Large intestine (tissue), 3 donors: ENCODE measurements around the gene LOXHD1. TPM values are rescaled to one million over a fixed set of nuclear protein-coding genes. Genes with fewer than 3 reads are reported as not detected.
A peak's percentile ranks its signal among the peaks of the same experiment; 100 is the strongest.

ENCODE experiments used
- DNase-seq, 2 donors: peaks; one replicate each; pipeline versions ENCODE4 v3.0.0 to v3.0.0-alpha.2; 2013
- H3K27ac ChIP-seq: one replicate; pipeline ENCODE4 v1.5.1; 2013; ENCODE audit warnings: low read length
- H3K27me3 ChIP-seq: 2 replicates; pipeline ENCODE4 v1.6.1; 2013; ENCODE audit warnings: low read length; ENCODE audit not compliant: control insufficient read depth, insufficient read depth
- H3K36me3 ChIP-seq: 2 replicates; pipeline ENCODE4 v1.6.1; 2013; ENCODE audit warnings: low read length; ENCODE audit not compliant: control insufficient read depth, insufficient read depth
- H3K4me1 ChIP-seq: one replicate; pipeline ENCODE4 v1.6.1; 2013; ENCODE audit warnings: low read length; ENCODE audit not compliant: control insufficient read depth, insufficient read depth
- H3K4me3 ChIP-seq: one replicate; pipeline ENCODE4 v1.5.1; 2013; ENCODE audit warnings: low read length
- H3K9me3 ChIP-seq: one replicate; pipeline ENCODE4 v1.6.1; 2013; ENCODE audit warnings: mild to moderate bottlenecking, low read depth, low read length, moderate library complexity; ENCODE audit not compliant: control insufficient read depth
- WGBS: methylation state at CpG from one replicate; pipeline ENCODE4 v1.1.5; 2013; ENCODE audit warnings: low lambda C conversion rate; ENCODE audit not compliant: insufficient coverage; 5-methylcytosine and 5-hydroxymethylcytosine counted together
- polyA plus RNA-seq: library from polyadenylated mRNA; unstranded; fragments of 120-200 nt; gene quantifications from one replicate; pipeline ENCODE4 v1.2.1, GENCODE V29; 2013

LOXHD1 gene
- polyA plus RNA-seq, 1 donor = 0.49 TPM

GRCh38 chr18:46675112-46675511 lies 18.1 kb upstream of the LOXHD1 start:
- no peak for DNase-seq
- Histone ChIP-seq H3K36me3 (no peaks in the 10 kb centered on the region), H3K4me1 (no peaks in the 10 kb centered on the region), H3K27ac (no peak overlapping the region), H3K4me3 (no peak overlapping the region), H3K27me3 (no peaks in the 10 kb centered on the region), H3K9me3 (no peaks in the 10 kb centered on the region)
- no CpG with 5 or more reads among the region's 1 CpG for WGBS

DNA sequence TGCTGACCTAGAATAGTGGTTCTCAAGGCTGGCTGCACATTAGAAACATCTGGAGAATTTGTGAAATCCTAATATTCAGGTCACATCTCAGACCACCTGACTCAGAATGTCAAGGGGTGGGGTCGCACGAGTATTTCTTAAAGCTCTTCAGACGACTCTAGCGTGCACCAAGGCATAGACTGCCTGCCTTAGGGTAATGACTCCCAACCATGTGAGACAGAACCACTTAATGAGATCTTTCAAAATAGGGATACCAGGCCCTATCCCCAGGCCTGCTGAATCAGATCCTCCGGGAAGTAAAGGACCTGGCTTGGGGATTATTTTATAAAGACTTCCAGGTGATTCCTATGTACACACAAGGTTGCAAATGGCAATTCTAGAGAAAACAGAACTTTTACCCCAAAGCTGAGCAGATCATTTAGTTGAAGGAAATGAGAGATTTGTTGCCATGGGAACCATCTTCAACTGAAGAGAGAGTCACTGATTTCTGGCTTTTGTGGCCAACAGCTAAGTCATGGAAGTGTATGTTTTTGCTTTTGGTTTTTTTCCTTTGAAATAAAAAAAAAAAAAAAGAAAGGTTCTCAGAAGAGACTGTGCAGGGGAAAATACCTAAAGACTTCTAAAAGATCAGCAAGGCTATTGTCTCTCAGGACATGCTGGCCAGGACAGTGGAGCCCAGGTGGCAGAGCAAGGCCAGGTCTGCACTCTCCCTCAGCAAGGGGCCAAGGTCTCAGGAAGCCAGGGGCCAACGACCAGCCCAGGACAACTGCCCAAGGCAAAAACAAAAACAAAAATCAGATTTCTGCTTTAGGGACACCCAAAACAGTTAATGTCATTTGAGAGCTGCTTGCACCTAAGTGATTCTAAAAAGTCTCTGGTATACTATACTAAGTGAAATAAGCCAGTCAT lies 15.3 kb upstream of the LOXHD1 start:
- H3K4me1 ChIP-seq = no peaks in the 10 kb centered on the region
- H3K27me3 ChIP-seq = no peaks in the 10 kb centered on the region
- H3K36me3 ChIP-seq = no peaks in the 10 kb centered on the region
- WGBS = no CpG with 5 or more reads among the region's 6 CpGs
- H3K4me3 ChIP-seq = no peak overlapping the region
- H3K9me3 ChIP-seq = no peaks in the 10 kb centered on the region
- no peak overlapping the region for H3K27ac ChIP-seq
- DNase-seq = no peak

GRCh38 chr18:46668694-46669093 lies 11.7 kb upstream of the LOXHD1 start:
- no CpG with 5 or more reads among the region's 6 CpGs for WGBS
- H3K36me3 ChIP-seq = no peaks in the 10 kb centered on the region
- no peaks in the 10 kb centered on the region for H3K9me3 ChIP-seq
- no peaks in the 10 kb centered on the region for H3K27me3 ChIP-seq
- H3K4me3 ChIP-seq = no peak overlapping the region
- no peak overlapping the region for H3K27ac ChIP-seq
- DNase-seq = no peak
- H3K4me1 ChIP-seq = no peaks in the 10 kb centered on the region

GRCh38 chr18:46668135-46668534 lies 11.1 kb upstream of the LOXHD1 start:
- Histone ChIP-seq H3K36me3 (no peaks in the 10 kb centered on the region), H3K27ac (no peak overlapping the region), H3K4me3 (no peak overlapping the region), H3K27me3 (no peaks in the 10 kb centered on the region), H3K4me1 (no peaks in the 10 kb centered on the region), H3K9me3 (no peaks in the 10 kb centered on the region)
- no peak for DNase-seq
- WGBS = no CpG with 5 or more reads among the region's 11 CpGs

GRCh38 chr18:46663539-46663938 lies 6.5 kb upstream of the LOXHD1 start:
- no peak for DNase-seq
- no peak overlapping the region for H3K4me3 ChIP-seq
- no peaks in the 10 kb centered on the region for H3K9me3 ChIP-seq
- H3K27me3 ChIP-seq = no peaks in the 10 kb centered on the region
- WGBS = no CpG with 5 or more reads among the region's 1 CpG
- no peak overlapping the region for H3K27ac ChIP-seq
- H3K36me3 ChIP-seq = no peaks in the 10 kb centered on the region
- no peaks in the 10 kb centered on the region for H3K4me1 ChIP-seq

DNA sequence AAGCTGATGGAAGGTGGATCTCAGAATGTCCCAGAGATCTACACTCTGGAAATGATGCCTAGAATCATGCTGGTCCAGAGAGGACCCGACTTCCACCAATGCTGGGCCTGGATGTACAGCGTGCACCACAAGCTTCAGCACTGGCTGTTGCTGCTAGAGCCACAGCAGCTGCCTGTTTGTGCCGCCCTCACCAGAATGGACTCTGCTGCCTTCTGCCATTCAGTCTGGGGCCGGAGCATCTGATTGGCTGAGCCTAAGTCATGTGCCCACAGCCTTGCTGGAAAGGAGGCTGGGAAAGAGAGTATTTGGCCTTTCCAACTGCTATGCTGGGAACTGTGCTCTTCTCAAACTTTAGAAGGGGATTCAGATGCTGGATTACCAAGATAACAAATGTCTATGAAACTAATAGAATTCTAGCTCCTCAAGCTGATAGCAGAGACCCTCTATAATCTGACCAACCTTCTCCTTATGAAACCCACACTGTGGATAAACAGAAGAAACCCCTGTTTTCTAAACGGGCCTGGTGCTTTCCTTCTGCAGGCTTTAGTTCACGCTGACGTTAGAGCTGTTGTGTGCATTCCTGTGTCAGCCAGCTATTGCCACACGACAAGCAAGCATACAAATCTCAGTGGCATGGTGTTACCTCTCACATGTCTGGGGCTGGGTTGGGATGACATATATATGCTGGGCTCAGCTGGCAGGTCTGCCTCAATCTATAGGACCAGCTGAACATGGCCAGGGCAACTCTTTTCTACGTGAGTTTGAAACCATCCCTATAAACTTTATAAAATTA lies 4.1 kb upstream of the LOXHD1 start:
- H3K27me3 ChIP-seq = no peaks in the 10 kb centered on the region
- H3K27ac ChIP-seq = no peak overlapping the region
- H3K36me3 ChIP-seq = no peaks in the 10 kb centered on the region
- H3K4me3 ChIP-seq = no peak overlapping the region
- DNase-seq = peak in 1 of 2 donors; percentile 9
- no peaks in the 10 kb centered on the region for H3K4me1 ChIP-seq
- no peaks in the 10 kb centered on the region for H3K9me3 ChIP-seq
- WGBS = no CpG with 5 or more reads among the region's 9 CpGs

DNA sequence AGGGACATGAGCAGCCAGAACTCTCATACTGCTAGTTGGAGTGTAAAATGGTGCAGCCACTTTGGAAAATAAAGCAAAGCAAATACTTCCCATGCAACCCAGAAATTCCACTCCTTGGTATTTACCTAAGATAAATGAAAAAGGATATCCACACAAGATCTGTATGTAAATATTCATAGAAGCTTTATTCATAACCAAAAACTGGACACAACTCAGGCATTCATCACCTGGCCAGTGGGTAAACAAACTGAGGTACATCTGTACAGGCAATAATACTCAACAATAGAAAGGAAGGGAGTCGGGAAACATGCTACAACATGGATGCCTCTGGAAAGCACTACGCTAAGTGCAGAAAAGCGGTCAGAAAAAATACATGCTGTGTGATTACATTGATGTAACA lies 2.5 kb upstream of the LOXHD1 start:
- Histone ChIP-seq H3K36me3 (no peaks in the 10 kb centered on the region), H3K27me3 (no peaks in the 10 kb centered on the region), H3K27ac (no peak overlapping the region), H3K4me3 (no peak overlapping the region), H3K4me1 (no peaks in the 10 kb centered on the region), H3K9me3 (no peaks in the 10 kb centered on the region)
- no CpG with 5 or more reads among the region's 3 CpGs for WGBS
- DNase-seq = no peak

- Histone ChIP-seq H3K4me1 (no peaks in the 10 kb centered on the region), H3K9me3 (no peaks in the 10 kb centered on the region), H3K27me3 (no peaks in the 10 kb centered on the region), H3K4me3 (no peak overlapping the region), H3K36me3 (no peaks in the 10 kb centered on the region), H3K27ac (no peak overlapping the region)
- DNase-seq = no peak
- no CpG with 5 or more reads among the region's 27 CpGs for WGBS
Measured at GRCh38 chr18:46656326-46657114, 500 bp downstream of the LOXHD1 start.

- H3K4me1 ChIP-seq = no peaks in the 10 kb centered on the region
- no peak for DNase-seq
Measured at GRCh38 chr18:46652372-46652771, 4.6 kb downstream of the LOXHD1 start.

GRCh38 chr18:46650681-46651080 lies 6.3 kb downstream of the LOXHD1 start:
- no CpG with 5 or more reads among the region's 4 CpGs for WGBS
- no peaks in the 10 kb centered on the region for H3K36me3 ChIP-seq
- no peaks in the 10 kb centered on the region for H3K4me1 ChIP-seq
- no peaks in the 10 kb centered on the region for H3K27me3 ChIP-seq
- H3K27ac ChIP-seq = no peak overlapping the region
- no peak for DNase-seq
- no peaks in the 10 kb centered on the region for H3K9me3 ChIP-seq
- H3K4me3 ChIP-seq = no peak overlapping the region

More at GRCh38 chr18:46652372-46652771, 4.6 kb downstream of the LOXHD1 start:
- Histone ChIP-seq H3K36me3 (no peaks in the 10 kb centered on the region), H3K27me3 (no peaks in the 10 kb centered on the region), H3K9me3 (no peaks in the 10 kb centered on the region), H3K27ac (no peak overlapping the region), H3K4me3 (no peak overlapping the region)
